Thoracic aorta (tissue), 2 donors: ENCODE results near the gene ASIC5. TPM values are rescaled to one million over a fixed set of nuclear protein-coding genes. Genes with fewer than 3 reads are reported as not detected.
A peak's percentile ranks its signal among the peaks of the same experiment; 100 is the strongest.
"Not testable (repeated sequence)": the region's sequence is repeated elsewhere in the genome, so short reads cannot be mapped to it uniquely, and the experiment has no call there.

ENCODE experiments used
- ATAC-seq: fragments of 150-250 bp; one replicate; pipeline ENCODE4 v1.8.0; 2017; ENCODE audit warnings: low read depth; ENCODE audit not compliant: insufficient number of reproducible peaks, low FRiP score
- DNase-seq: peaks from one replicate; pipeline ENCODE4 v3.0.0-alpha.2; 2020; ENCODE audit warnings: low spot score
- H3K27ac ChIP-seq, 2 donors: fragments of 200-600 bp; sonication (generic); 1 replicate in 1 of 2; 2 replicates in 1 of 2; pipeline ENCODE4 v1.5.1; 2016; ENCODE audit warnings: mild to moderate bottlenecking in 2 of 2, moderate library complexity in 2 of 2
- H3K27me3 ChIP-seq: fragments of 200-600 bp; sonication (generic); replicated peaks from 2 replicates; pipeline ENCODE4 v1.6.0; 2016; ENCODE audit warnings: mild to moderate bottlenecking; ENCODE audit not compliant: insufficient read depth
- H3K36me3 ChIP-seq: fragments of 200-600 bp; sonication (generic); one replicate; pipeline ENCODE4 v1.5.1; 2016
- H3K4me1 ChIP-seq, 2 donors: fragments of 200-600 bp; sonication (generic); 1 replicate in 1 of 2; 2 replicates in 1 of 2; pipeline versions ENCODE4 v1.5.1 to v1.6.0; 2016; ENCODE audit warnings: low read depth in 2 of 2, mild to moderate bottlenecking in 1 of 2; ENCODE audit not compliant: control insufficient read depth in 1 of 2
- H3K4me3 ChIP-seq: fragments of 200-600 bp; sonication (generic); 2 replicates; pipeline ENCODE4 v1.5.1; 2016; ENCODE audit warnings: mild to moderate bottlenecking
- H3K9me3 ChIP-seq: fragments of 200-600 bp; sonication (generic); 2 replicates; pipeline ENCODE4 v1.5.1; 2016
- CTCF ChIP-seq: fragments of 200-600 bp; sonication (generic); IDR thresholded peaks from one replicate; pipeline ENCODE4 v1.5.1; 2019; ENCODE audit warnings: antibody characterized with exemption
- total RNA-seq, 2 donors: library from RNA; depleted of rRNA; stranded (reverse); fragments of >200 nt; gene quantifications; one replicate each; pipeline versions ENCODE4 v1.1.0 to v1.2.3, GENCODE V29; 2016

Gene ASIC5
- total RNA-seq, 2 donors from 2014 or later: not detected

DNA sequence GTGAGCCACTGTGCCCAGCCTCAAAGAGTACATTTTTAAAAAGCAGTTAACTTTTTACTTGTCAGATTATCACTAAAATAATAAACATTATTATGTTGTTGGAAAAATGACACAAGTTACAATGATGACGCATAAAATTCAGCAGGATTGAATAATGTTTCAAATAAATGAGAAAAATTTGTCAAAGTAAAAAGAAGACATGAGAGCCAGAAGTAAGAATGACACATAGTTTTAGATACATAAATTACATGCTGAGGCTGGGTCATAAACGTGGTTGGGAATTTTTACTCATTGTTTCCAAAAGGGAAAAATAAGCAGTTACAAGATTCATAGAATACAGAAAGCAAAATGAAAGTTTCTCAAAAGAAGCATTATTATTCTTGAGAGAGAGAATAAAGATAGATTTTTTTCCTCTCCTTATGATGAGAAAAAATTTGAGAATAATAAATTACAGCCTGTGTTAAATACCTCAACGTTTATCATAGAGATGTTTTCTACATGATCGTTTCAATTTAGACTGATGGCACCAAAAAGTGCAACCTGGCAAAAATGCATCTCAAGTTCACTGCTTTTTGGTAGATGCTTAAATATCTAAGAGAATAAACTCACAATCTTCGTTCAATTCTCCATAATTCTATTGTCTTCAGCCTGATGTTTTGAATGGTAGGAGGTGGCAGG is 66.8 kb downstream of the ASIC5 start:
- Histone ChIP-seq H3K36me3 (no peaks in the 10 kb centered on the region), H3K4me3 (peak overlapping the region; percentile 37), H3K27ac (peak overlapping the region; percentile 55 to 69), H3K27me3 (no peaks in the 10 kb centered on the region), H3K4me1 (peaks cover 5 to 17% of the 10 kb centered on the region in 2 donors), H3K9me3 (no peaks in the 10 kb centered on the region)
- ATAC-seq (peak; percentile 58), DNase-seq (no peak)
- TF ChIP-seq CTCF: no peak

DNA sequence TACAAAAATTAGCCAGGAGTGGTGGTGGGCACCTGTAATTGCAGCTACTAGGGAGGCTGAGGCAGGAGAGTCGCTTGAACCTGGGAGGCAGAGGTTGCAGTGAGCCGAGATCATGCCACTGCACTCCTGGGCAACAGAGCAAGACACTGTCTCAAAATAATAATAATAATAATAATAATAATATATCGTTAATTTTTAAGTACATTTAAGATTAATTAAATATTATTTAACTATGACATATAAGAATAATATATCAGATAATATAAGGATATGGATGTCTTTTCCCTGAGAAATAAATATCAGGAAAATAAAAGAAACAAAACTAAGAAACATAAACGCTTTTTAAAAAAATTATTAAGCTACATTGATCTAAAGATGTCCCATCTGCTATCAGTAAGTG is 68.5 kb downstream of the ASIC5 start:
- H3K27ac ChIP-seq, DNase-seq, H3K36me3 ChIP-seq, H3K4me3 ChIP-seq, H3K27me3 ChIP-seq, H3K9me3 ChIP-seq, ATAC-seq: not testable (repeated sequence)
- H3K4me1 ChIP-seq: peaks cover 5 to 13% of the 10 kb centered on the region in 2 donors

DNA sequence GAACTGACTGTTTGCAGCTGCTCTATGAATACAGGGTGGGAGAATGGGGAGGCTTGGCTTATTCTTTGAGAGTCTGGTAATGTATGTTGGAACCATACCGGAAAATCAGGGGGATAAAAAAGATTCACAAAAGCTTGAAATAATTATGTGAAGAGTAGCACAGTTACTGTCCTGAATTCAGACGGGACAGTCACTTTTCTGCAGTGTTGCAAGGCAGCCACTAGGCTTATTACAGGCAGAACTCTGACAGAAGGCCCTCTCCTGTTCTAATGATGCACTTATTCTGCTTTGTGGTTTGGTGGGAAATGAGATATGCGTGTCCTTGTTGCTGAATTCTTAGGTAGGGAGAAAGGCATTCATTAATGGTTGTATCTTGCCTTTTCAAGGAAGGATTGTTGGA is 70.1 kb downstream of the ASIC5 start:
- DNase-seq (no peak), ATAC-seq (no peak)
- no peaks in the 10 kb centered on the region for H3K9me3 ChIP-seq
- no peaks in the 10 kb centered on the region for H3K36me3 ChIP-seq
- H3K27ac ChIP-seq: no peak overlapping the region
- no peaks in the 10 kb centered on the region for H3K27me3 ChIP-seq
- no peak overlapping the region for H3K4me3 ChIP-seq
- no peak for TF ChIP-seq CTCF
- peaks cover 5 to 6% of the 10 kb centered on the region in 2 donors for H3K4me1 ChIP-seq

DNA sequence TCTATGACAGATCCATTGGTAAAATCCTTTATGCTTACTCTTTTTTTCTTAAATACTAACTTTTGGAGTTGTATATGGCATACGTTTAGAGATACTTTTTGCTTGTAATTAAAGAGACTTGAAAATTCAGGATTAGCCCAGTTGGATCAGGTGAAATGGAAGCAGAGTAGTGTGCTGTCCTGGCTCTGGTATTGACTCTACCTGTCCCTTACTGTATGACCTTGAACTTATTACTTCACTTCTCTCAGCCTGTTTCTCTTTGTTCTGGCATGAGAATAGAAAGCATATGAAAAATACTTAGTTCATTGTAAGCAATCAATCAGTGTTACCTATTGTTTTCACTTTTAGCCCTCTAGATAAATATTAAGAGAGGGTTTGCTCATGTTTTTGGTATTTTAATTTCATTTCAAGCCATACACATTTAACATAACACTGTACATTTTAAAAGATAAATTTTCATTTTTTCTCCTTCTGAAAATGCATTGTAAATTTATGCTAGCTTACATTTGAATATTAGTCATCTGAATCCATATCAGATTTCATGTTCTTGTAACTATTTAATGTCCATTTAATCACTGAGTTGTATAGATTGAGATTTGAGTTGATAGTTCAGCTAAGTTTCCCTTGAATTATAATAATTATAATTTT is 71.4 kb downstream of the ASIC5 start:
- H3K27me3 ChIP-seq: no peaks in the 10 kb centered on the region
- no peaks in the 10 kb centered on the region for H3K9me3 ChIP-seq
- no peak for DNase-seq
- peaks cover 3% of the 10 kb centered on the region in 2 donors for H3K4me1 ChIP-seq
- H3K4me3 ChIP-seq: no peak overlapping the region
- no peak overlapping the region for H3K27ac ChIP-seq
- no peak for ATAC-seq
- peaks cover under 1% of the 10 kb centered on the region for H3K36me3 ChIP-seq
- no peak for TF ChIP-seq CTCF

- Histone ChIP-seq H3K27me3 (no peaks in the 10 kb centered on the region), H3K9me3 (no peaks in the 10 kb centered on the region), H3K4me1 (peaks cover 4 to 27% of the 10 kb centered on the region in 2 donors), H3K4me3 (no peak overlapping the region), H3K36me3 (peaks cover 3% of the 10 kb centered on the region), H3K27ac (no peak overlapping the region)
- ATAC-seq (no peak), DNase-seq (no peak)
- TF ChIP-seq CTCF: no peak
These were observed 76.1 kb downstream of the ASIC5 start for GRCh38 chr4:155789982-155790381.
